GM12875 (cell line): ENCODE data around the gene DOLPP1.
"Not testable (repeated sequence)": the region's sequence is repeated elsewhere in the genome, so short reads cannot be mapped to it uniquely, and the experiment has no call there.

ENCODE experiments used
- H3K4me3 ChIP-seq: one replicate; pipeline ENCODE4 v1.5.1; 2011; ENCODE audit warnings: low read depth, low read length, control low read depth
- TF ChIP-seq, protein P1 (sequence below): IDR thresholded peaks from 2 replicates; pipeline ENCODE4 v1.5.1; 2011; ENCODE audit warnings: low read depth, mild to moderate bottlenecking, control low read depth, inconsistent platforms, low read length, moderate library complexity, borderline replicate concordance; ENCODE audit not compliant: insufficient read depth

Gene DOLPP1

DNA sequence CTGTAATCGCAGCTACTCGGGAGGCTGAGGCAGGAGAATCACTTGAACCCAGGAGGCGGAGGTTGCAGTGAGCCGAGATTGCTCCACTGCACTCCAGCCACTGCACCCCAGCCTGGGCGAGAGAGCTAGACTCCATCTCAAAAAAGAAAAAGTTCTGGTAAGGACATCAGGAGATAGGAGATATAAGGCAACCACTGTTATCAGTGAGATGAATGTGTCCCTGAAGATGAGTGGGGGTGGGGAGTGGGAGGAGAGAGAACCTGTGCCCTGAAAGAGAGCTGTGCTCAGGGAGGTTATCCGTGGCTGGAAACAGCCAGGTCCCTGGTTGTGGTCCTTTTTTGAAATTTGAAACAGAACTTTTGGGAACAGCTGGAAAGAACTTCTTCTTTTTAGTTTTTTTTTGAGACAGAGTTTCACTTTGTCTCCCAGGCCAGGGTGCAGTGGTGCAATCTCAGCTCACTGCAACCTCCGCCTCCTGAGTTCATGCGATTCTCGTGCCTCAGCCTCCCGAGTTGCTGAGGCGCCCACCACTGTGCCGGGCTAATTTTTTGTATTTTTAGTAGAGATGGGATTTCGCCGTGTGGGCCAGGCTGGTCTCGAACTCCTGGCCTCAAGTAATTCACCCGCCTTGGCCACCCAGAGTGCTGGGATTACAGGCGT, 32.9 kb downstream of the DOLPP1 start:
- TF ChIP-seq, protein P1, sequence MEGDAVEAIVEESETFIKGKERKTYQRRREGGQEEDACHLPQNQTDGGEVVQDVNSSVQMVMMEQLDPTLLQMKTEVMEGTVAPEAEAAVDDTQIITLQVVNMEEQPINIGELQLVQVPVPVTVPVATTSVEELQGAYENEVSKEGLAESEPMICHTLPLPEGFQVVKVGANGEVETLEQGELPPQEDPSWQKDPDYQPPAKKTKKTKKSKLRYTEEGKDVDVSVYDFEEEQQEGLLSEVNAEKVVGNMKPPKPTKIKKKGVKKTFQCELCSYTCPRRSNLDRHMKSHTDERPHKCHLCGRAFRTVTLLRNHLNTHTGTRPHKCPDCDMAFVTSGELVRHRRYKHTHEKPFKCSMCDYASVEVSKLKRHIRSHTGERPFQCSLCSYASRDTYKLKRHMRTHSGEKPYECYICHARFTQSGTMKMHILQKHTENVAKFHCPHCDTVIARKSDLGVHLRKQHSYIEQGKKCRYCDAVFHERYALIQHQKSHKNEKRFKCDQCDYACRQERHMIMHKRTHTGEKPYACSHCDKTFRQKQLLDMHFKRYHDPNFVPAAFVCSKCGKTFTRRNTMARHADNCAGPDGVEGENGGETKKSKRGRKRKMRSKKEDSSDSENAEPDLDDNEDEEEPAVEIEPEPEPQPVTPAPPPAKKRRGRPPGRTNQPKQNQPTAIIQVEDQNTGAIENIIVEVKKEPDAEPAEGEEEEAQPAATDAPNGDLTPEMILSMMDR, result no peak

GRCh38 chr9:129118799-129119198, 37.9 kb downstream of the DOLPP1 start:
- no peak overlapping the region for H3K4me3 ChIP-seq
- TF ChIP-seq, protein P1, result no peak

More for the DNA sequence above, 32.9 kb downstream of the DOLPP1 start:
- H3K4me3 ChIP-seq, result no peak overlapping the region

DNA sequence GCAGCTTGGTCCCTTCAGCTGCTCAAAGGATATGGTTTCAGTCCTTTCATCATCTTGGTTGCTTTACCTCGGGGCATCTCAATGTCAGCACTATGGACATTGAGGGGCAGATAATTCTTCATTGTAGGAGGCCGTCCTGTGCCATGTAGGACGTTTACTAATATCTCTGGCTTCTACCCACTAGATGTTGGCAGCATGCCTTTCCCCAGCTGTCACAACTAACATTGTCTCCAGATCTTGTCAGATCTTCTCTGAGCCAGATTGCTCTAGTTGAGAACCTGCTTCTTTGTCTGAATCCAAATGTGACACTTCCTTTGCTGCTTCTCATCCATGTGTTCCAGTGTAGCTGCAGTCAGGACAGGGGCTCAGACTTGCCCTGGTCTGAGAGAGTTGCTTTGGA, 40.6 kb downstream of the DOLPP1 start:
- H3K4me3 ChIP-seq, result no peak overlapping the region
- TF ChIP-seq, protein P1, result no peak

DNA sequence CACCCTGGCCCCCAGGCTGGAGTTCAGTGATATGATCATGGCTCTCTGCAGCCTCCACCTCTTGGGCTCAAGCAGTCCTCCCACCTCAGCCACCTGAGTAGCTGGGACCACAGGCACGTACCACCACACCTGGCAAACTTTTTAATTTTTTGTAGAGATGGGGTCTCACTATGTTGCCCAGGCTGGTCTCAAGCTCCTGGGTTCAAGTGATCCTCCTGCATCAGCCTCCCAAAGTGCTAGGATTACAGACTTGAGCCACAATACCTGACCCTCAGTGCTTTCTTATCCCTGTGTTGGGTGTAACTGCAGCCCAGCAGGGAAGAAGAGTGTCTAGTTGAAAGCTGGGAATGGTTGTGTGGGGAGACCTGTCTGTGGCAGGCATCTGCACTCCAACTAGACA, 41.2 kb downstream of the DOLPP1 start:
- TF ChIP-seq, protein P1, result no peak
- no peak overlapping the region for H3K4me3 ChIP-seq

DNA sequence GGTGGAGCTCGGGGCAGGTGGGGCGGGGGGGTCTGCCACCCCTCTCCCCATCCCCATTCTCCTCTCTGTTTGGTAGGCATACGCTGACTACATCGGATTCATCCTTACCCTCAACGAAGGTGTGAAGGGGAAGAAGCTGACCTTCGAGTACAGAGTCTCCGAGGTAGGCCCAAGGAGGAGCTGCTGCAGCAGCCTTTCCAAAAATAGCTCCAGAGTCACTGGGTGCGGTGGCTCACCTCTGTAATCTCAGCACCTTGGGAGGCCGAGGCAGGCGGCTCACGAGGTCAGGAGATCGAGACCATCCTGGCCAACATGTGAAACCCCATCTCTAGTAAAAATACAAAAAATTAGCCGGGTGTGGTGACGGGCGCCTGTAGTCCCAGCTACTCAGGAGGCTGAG, 42.1 kb downstream of the DOLPP1 start:
- not testable (repeated sequence) for H3K4me3 ChIP-seq

DNA sequence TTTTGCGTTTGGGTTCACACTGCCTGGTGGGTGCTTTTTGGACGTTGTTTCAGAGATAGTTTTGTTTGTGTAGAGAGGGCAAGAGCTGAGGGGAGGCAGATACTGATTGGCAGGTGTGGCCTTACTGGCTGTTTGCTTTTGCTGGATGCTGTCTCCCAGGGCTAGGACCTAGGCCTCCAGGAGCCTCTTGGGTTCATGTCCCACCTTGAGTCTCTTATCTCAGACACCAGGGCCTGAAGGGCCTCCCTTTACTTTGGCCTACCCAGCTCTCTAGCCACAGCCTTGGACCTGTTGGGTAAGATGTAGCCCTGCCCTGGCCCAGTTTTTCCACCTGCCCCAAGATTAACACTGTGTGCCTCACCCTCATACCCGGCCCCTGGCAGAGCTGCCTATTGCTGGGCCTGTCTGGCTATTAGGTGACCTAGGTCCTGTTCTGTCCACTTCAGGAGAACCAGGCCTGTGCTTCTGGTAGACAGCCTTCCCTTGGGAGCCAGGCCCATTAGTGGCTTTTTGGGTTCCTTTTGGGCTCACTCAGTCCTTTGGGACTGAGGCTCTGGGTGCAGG, 43.7 kb downstream of the DOLPP1 start:
- no peak overlapping the region for H3K4me3 ChIP-seq
- TF ChIP-seq, protein P1, result no peak

DNA sequence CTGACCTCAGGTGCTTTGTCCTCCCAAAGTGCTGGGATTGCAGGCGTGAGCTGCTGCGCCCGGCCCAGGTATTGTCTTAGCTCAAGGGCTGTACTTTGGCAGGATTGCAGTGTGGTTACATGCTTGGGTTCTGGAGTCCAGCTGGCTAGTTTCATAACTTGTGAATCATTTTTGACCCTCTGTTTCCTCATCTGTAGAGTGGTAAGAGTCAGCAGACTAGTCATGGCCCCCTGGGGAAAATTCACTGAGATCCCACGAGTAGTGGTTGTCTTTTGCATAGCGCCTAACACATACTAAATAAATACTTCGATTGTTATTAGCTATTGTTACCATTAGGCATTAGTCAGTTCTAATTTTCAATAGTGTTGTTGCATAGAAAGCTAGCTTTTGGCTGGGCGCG, 44.6 kb downstream of the DOLPP1 start:
- TF ChIP-seq, protein P1, result no peak
- no peak overlapping the region for H3K4me3 ChIP-seq
